SK-N-MC (cell line): ENCODE measurements around the gene TRAPPC12.

ENCODE experiments used
- EZH2 ChIP-seq: fragments of 200-600 bp; sonication (generic); IDR thresholded peaks from one replicate; pipeline ENCODE4 v1.6.1; 2017; ENCODE audit warnings: antibody characterized with exemption
- POLR2AphosphoS5 ChIP-seq: IDR thresholded peaks from 2 replicates; pipeline ENCODE4 v1.6.1; 2012; ENCODE audit warnings: mild to moderate bottlenecking, low read depth, low read length, borderline replicate concordance

DNA sequence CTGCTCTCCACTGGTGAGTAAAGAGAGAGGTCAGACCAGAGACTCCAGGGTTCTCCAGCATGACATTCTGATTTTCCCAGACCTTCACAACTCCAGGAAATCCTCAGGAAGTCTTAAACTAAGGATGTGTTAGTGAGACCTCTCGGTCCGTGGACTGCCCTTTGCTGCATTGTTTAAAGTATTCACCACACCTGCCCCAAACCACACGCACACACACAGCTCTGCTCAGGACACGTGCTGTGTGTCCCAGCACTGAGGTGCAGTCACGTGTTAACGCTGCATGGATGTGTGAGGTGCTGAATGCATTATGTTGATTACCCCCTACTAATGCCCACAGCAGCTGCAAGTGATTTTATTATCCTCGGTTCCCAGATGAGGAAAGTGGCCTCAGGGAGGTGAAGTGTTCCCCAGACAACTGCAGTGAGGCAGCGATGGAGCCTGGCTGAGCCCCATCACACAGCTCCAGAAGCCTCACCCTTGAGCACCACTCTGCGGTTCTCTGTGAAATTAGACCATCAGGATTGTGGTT is 68.4 kb downstream of the TRAPPC12 start:
- TF ChIP-seq POLR2AphosphoS5 (no peak), EZH2 (no peak)
